Activated CD4-positive, alpha-beta T cell treated with anti-CD3 and anti-CD28 coated beads, Interleukin-2, Interleukin-4, amounts not matched to agents 100 ng/mL and 50 ng/mL, durations not matched to agents 16 hours and 8 hours (primary cell): ENCODE measurements around the gene ODC1.
"Not testable (repeated sequence)": the region's sequence is repeated elsewhere in the genome, so short reads cannot be mapped to it uniquely, and the experiment has no call there.

ENCODE experiments used
- DNase-seq: peaks from one replicate; pipeline ENCODE4 v3.0.0-alpha.2; 2020; ENCODE audit warnings: low spot score

Gene ODC1

GRCh38 chr2:10478298-10478625 lies 30.1 kb upstream of the ODC1 start:
- no peak for DNase-seq

- no peak for DNase-seq
Observed at GRCh38 chr2:10477443-10478297, 29.5 kb upstream of the ODC1 start.

GRCh38 chr2:10476723-10477442 lies 28.8 kb upstream of the ODC1 start:
- DNase-seq: no peak

- DNase-seq: no peak
Observed at GRCh38 chr2:10475811-10476660, 27.9 kb upstream of the ODC1 start.

DNA sequence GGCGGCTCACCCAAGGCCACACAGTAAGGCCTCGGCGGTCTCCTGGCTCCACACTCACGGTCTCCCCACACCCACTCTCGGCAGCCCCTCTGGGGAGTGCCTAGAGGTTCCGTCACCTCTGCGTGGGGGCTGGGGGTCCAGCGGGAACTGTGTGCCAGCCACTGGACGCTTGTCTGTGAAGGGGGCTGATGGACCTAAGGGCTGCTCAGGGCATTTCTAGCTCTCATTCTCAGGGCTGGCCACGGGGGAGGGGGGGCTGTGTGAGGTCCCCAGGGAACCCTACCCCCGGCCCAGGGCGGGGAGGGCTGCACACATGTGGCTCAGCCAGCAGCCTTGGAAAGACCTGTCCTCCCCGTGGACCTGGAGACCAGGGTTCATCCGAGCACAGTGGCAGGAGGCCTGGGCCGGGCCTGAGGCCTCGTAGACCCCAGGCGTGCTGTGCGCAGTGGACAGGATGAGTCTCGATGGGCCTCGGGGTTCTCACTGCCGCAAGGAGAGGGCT lies 27.1 kb upstream of the ODC1 start:
- DNase-seq: no peak

DNA sequence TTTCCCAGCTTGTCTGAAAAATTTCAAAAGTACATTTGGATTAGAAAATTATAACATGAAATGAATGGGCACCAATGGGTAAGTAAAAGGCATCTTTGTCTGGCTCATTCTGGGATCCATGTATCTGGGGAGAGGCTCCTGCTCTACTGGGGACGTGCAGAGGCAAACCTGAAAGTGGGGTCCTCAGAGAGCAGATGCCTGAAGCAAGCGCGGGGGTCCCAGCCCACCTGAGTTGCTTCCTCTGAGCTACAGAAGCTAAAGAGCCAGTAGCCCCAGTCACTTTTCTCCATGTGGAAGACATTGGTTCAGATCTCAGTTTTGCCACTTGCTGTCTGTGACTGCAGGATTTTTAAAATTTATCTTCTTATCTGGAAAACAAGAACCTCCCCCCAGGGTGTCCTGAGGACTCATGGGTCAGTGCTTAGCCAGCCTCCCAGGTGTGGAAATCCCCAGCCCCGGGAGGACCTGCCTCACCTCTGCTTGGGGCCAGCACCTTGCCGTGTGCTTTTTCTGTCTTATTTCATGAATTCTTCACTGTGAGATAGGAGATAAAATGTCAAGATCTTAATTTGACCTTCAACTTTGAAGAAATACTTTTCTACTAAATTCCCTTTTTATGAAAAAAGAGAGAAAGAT lies 25.1 kb upstream of the ODC1 start:
- DNase-seq: no peak

- DNase-seq: no peak
Observed at GRCh38 chr2:10471955-10472354, 23.8 kb upstream of the ODC1 start.

GRCh38 chr2:10471046-10471571 lies 23.0 kb upstream of the ODC1 start:
- no peak for DNase-seq

DNA sequence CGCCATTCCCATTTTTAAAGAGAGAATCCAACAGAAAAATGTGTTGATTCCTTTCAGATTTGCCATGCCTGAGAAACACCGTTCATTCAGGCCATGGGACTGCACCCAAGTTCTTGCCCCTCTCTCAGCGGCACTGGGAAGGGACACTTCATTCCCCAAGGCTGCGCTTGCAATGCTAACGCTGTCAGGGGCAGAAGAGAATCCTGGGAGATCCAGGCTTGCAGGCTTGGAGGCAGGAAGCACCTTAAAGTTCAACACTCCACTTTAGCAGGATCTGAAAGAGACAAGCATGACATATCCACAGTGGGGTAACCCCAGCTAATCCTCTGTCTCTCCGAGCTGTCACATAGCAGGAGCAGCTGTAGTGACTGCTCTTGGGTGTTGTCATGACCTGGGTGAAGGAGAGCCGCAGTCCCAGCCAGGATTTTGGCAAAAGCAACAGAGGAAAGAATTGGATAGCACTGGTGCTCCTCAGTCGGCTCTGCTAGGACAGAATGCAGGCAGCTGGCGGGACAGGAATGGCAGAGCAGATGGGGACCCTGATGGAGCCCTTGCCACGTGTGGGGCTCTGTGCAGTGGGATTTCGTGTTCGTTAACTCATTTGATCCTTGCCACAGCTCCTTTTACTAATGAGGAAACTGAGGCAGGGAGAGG lies 22.0 kb upstream of the ODC1 start:
- no peak for DNase-seq

GRCh38 chr2:10469301-10469700 lies 21.2 kb upstream of the ODC1 start:
- DNase-seq: no peak

DNA sequence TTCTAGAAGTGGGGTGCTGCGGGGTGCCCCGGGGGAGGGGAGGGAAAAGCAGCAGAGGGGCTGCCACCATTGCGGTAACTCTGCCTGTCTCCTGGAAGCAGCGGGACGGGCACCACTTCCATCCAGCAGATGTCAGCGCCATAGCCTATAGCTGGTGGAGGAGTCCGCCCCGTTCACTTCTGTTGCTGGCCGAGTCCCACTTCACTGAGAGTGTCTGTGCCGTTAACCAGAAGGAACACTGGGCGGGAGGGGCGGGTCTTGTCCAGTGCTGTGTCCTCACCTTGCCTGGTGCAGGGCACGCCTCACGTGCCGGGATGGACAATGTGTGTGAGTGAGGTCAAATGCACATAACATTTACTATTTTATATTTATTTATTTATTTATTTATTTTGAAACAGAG lies 19.3 kb upstream of the ODC1 start:
- DNase-seq: no peak

GRCh38 chr2:10466801-10467200 lies 18.7 kb upstream of the ODC1 start:
- DNase-seq: no peak

DNA sequence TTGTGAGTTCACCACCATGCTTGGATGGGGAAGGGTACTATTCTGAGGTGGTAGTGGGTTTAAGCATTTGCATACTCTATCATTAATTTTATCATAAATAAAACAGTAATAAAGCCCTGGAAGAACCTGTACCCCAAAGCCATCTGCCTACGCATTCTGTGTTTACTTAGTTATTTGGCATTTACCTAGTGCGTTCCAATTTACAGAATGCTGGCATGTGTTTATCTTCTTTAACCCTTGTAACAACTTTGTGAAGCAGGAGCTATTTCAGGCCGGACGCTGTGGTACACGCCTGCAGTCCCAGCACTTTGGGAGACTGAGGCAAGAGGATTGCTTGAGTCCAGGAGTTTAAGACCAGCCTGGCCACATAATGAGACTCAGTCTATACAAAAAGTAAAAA lies 17.8 kb upstream of the ODC1 start:
- no peak for DNase-seq

- no peak for DNase-seq
Observed at GRCh38 chr2:10462178-10463083, 14.3 kb upstream of the ODC1 start.

DNA sequence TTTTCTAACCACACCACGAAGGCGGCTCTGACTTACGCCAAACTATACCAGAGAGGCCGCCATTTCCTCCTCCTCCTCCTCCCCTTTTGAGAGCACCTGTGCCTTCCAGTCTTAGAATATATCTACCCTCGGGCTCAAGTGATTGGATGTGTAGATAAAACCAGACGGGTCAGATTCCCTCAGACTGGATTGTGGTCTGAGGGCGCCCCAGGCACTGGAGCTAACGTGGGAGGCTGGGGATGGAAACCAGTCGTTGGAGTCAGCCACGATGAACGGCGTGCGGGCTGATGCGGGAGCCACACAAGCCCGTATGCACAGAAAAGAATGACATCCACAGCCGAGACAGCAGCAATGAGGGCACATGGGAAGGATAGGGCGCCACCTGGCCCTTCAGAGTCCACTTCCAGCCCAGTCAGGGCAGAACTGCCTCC lies 12.3 kb upstream of the ODC1 start:
- no peak for DNase-seq

DNA sequence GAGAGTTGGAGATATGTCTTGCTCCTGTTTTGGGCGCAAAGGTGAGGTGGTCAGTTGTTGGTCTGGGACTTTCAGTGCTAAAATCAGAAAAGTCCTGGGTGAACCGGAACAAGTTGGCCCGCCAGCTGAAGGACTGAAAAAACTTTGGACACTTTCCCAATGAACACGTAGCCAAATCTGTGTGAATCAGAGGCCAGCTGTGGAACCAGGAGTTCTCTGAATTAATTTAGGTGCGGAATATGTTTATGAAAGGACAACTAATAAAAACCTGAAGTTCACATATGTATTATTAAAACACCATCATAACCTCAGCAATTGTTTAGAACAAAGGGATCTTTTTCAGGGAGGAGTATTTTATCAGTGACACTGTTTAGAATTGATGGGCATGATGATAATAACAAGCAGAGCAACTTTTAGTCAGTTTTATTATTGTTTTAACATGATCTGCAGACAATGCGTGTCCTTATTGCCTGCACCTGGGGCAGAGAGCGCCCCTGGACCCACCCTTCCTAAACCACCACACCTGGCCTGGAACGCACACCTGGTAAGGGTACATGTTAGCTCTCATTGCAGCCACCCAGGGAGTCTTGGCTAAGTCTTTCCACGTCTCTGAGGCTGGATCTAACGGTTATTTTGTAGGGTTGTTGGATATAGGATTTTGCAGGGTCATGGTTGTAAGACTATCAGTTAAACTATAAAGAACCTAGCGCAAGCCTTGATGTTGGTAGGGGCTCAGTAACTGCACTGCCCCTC lies 9.9 kb upstream of the ODC1 start:
- no peak for DNase-seq

DNA sequence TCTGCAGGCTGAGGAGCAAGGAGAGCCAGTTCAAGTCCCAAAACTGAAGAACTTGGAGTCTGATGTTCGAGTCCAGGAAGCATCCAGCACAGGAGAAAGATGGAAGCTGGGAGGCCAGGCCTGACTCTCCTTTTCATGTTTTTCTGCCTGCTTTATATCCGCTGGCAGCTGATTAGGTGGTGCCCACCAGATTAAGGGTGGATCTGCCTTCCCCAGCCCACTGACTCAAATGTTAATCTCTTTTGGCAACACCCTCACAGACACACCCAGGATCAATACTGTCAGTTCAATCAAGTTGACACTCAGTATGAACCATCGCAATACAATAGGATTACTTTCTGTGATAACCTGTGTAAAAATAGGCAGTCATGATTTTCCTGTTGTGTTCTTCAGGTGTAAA lies 9.1 kb upstream of the ODC1 start:
- not testable (repeated sequence) for DNase-seq

GRCh38 chr2:10454505-10454904 lies 6.4 kb upstream of the ODC1 start:
- DNase-seq: no peak

- no peak for DNase-seq
Observed at GRCh38 chr2:10453905-10454298, 5.8 kb upstream of the ODC1 start.
